ENCODE results near the gene C1orf141.
"Not testable (repeated sequence)": the region's sequence is repeated elsewhere in the genome, so short reads cannot be mapped to it uniquely, and the experiment has no call there.

Gene C1orf141

GRCh38 chr1:67134695-67135094, at the start of gene C1orf141:
Gene C1orf141, minus strand, starts transcription at chr1:67134970. Its CDS starts 7,730 bp downstream, at chr1:67127240.
- DNase-seq = no peak

GRCh38 chr1:67175530-67176087, 40.8 kb upstream of the C1orf141 start:
- no peak for DNase-seq

- DNase-seq = no peak
Measured at GRCh38 chr1:67174716-67175284, 40.0 kb upstream of the C1orf141 start.

- no peak for DNase-seq
Measured at GRCh38 chr1:67173988-67174387, 39.2 kb upstream of the C1orf141 start.

- no peak for DNase-seq
Measured at GRCh38 chr1:67171978-67172377, 37.2 kb upstream of the C1orf141 start.

- DNase-seq = no peak
Measured at GRCh38 chr1:67171574-67171955, 36.8 kb upstream of the C1orf141 start.

GRCh38 chr1:67170751-67171573, 36.2 kb upstream of the C1orf141 start:
- DNase-seq = no peak

GRCh38 chr1:67169932-67170331, 35.2 kb upstream of the C1orf141 start:
- DNase-seq = no peak

- DNase-seq = no peak
Measured at GRCh38 chr1:67169496-67169895, 34.7 kb upstream of the C1orf141 start.

- peak; percentile 51 for DNase-seq
Measured at GRCh38 chr1:67166196-67166595, 31.4 kb upstream of the C1orf141 start, which contains the start of gene IL23R. Gene IL23R, plus strand, starts transcription at chr1:67166454. Its CDS starts 1,667 bp downstream, at chr1:67168121.

- no peak for DNase-seq
Measured at GRCh38 chr1:67165468-67166041, 30.8 kb upstream of the C1orf141 start.

GRCh38 chr1:67162954-67163353, 28.2 kb upstream of the C1orf141 start:
- no peak for DNase-seq

GRCh38 chr1:67159233-67159632, 24.5 kb upstream of the C1orf141 start:
- no peak for DNase-seq

- DNase-seq = no peak
Measured at GRCh38 chr1:67158401-67158800, 23.6 kb upstream of the C1orf141 start.

- no peak for DNase-seq
Measured at GRCh38 chr1:67150931-67151330, 16.2 kb upstream of the C1orf141 start.

- DNase-seq = peak; percentile 30
Measured at GRCh38 chr1:67149179-67149770, 14.5 kb upstream of the C1orf141 start.

GRCh38 chr1:67148516-67149178, 13.9 kb upstream of the C1orf141 start:
- no peak for DNase-seq

GRCh38 chr1:67147973-67148372, 13.2 kb upstream of the C1orf141 start:
- not testable (repeated sequence) for DNase-seq

GRCh38 chr1:67146539-67146938, 11.8 kb upstream of the C1orf141 start:
- DNase-seq = no peak

- DNase-seq = no peak
Measured at GRCh38 chr1:67146101-67146500, 11.3 kb upstream of the C1orf141 start.

GRCh38 chr1:67144696-67145095, 9.9 kb upstream of the C1orf141 start:
- no peak for DNase-seq

GRCh38 chr1:67143966-67144365, 9.2 kb upstream of the C1orf141 start:
- no peak for DNase-seq

- DNase-seq = no peak
Measured at GRCh38 chr1:67142931-67143330, 8.2 kb upstream of the C1orf141 start.

Data from inflammatory macrophage treated with lipopolysaccharide for 4 hours (primary cell).